Mesendoderm (in vitro differentiated cells): ENCODE results near the gene FMO5.

Experiments used
- DNase-seq: peaks from one replicate; pipeline ENCODE4 v3.0.0; 2013
- H2AK5ac ChIP-seq: 2 replicates; pipeline ENCODE4 v1.6.1; 2013; ENCODE audit warnings: low read length, inconsistent platforms
- H2BK120ac ChIP-seq: 2 replicates; pipeline ENCODE4 v1.6.1; 2013; ENCODE audit warnings: low read depth, mild to moderate bottlenecking, low read length, moderate library complexity, mixed read lengths
- H2BK15ac ChIP-seq: replicated peaks from 2 replicates; pipeline ENCODE4 v1.6.1; 2013; ENCODE audit warnings: low read depth, mild to moderate bottlenecking, moderate library complexity
- H2BK5ac ChIP-seq: 2 replicates; pipeline ENCODE4 v1.6.1; 2013; ENCODE audit warnings: low read length, inconsistent platforms
- H3K18ac ChIP-seq: 2 replicates; pipeline ENCODE4 v1.6.1; 2013; ENCODE audit warnings: mild to moderate bottlenecking, low read length, mixed read lengths
- H3K23ac ChIP-seq: one replicate; pipeline ENCODE4 v1.6.1; 2013; ENCODE audit warnings: low read length
- H3K27ac ChIP-seq: 2 replicates; pipeline ENCODE4 v1.5.1; 2013; ENCODE audit warnings: low read depth, mild to moderate bottlenecking, inconsistent platforms, low read length, moderate library complexity
- H3K27me3 ChIP-seq: 2 replicates; pipeline ENCODE4 v1.6.1; 2013; ENCODE audit warnings: low read length, control low read depth, mild to moderate bottlenecking, inconsistent platforms; ENCODE audit not compliant: insufficient read depth, poor library complexity
- H3K36me3 ChIP-seq: 2 replicates; pipeline ENCODE4 v1.6.1; 2013; ENCODE audit warnings: low read length, inconsistent platforms; ENCODE audit not compliant: control insufficient read depth, insufficient read depth
- H3K4ac ChIP-seq: one replicate; pipeline ENCODE4 v1.6.1; 2013; ENCODE audit warnings: low read depth, mild to moderate bottlenecking, low read length, moderate library complexity
- H3K4me1 ChIP-seq: 2 replicates; pipeline ENCODE4 v1.6.1; 2013; ENCODE audit warnings: low read depth, low read length, inconsistent platforms; ENCODE audit not compliant: control insufficient read depth
- H3K4me2 ChIP-seq: 2 replicates; pipeline ENCODE4 v1.6.1; 2013; ENCODE audit warnings: low read length
- H3K4me3 ChIP-seq: 2 replicates; pipeline ENCODE4 v1.5.1; 2013; ENCODE audit warnings: mild to moderate bottlenecking, low read length
- H3K56ac ChIP-seq: one replicate; pipeline ENCODE4 v1.6.1; 2013; ENCODE audit warnings: low read length
- H3K79me1 ChIP-seq: 2 replicates; pipeline ENCODE4 v1.6.1; 2013; ENCODE audit warnings: low read length, inconsistent platforms
- H3K79me2 ChIP-seq: 2 replicates; pipeline ENCODE4 v1.6.1; 2013; ENCODE audit warnings: mild to moderate bottlenecking, low read length; ENCODE audit not compliant: control insufficient read depth, insufficient read depth
- H3K9ac ChIP-seq: 2 replicates; pipeline ENCODE4 v1.6.1; 2013; ENCODE audit warnings: low read length, inconsistent platforms
- H4K5ac ChIP-seq: one replicate; pipeline ENCODE4 v1.6.1; 2013; ENCODE audit warnings: low read length
- H4K8ac ChIP-seq: one replicate; pipeline ENCODE4 v1.6.1; 2013; ENCODE audit warnings: low read depth, mild to moderate bottlenecking, control low read depth, low read length, moderate library complexity
- WGBS: extraction: QIAGEN DNeasy Blood & Tissue Kit; methylation state at CpG from one replicate; pipeline ENCODE4 v1.1.7; 2013; ENCODE audit warnings: low lambda C conversion rate, missing lambda C conversion rate; ENCODE audit not compliant: insufficient coverage; ENCODE audit errors: extremely low coverage; 5-methylcytosine and 5-hydroxymethylcytosine counted together

Gene FMO5

DNA sequence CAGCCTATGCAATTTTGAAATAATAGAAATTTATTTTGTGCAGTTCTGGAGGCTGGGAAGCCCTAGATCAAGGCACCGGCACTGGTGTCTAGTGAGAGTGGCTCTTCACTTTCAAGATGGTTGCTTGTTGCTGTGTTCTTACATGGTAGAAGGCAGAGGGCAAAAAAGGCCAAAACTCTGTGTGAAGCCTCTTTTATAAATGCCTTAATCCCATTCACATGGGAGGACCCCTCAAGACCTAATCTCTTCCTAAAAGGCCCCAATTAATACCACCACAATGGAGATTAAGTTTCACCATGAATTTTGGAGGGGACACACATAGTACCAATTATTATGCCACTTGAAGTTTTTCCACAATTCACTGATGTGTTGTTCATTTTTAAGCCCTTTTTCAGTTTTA, 73.9 kb downstream of the FMO5 start:
- Histone ChIP-seq H3K4me3 (no peak overlapping the region), H2AK5ac (no peak overlapping the region), H2BK15ac (no peak overlapping the region), H3K56ac (no peak overlapping the region), H4K8ac (no peak overlapping the region), H2BK5ac (no peak overlapping the region), H3K18ac (no peak overlapping the region), H3K9ac (no peak overlapping the region), H3K27me3 (no peaks in the 10 kb centered on the region), H3K79me2 (no peaks in the 10 kb centered on the region), H3K27ac (no peak overlapping the region), H3K23ac (no peak overlapping the region), H3K4ac (no peak overlapping the region), H4K5ac (no peak overlapping the region), H3K36me3 (no peaks in the 10 kb centered on the region), H2BK120ac (no peak overlapping the region), H3K79me1 (no peaks in the 10 kb centered on the region), H3K4me2 (no peak overlapping the region), H3K4me1 (no peaks in the 10 kb centered on the region)
- DNase-seq, result no peak
- WGBS, result no CpG with 5 or more reads among the region's 1 CpG

DNA sequence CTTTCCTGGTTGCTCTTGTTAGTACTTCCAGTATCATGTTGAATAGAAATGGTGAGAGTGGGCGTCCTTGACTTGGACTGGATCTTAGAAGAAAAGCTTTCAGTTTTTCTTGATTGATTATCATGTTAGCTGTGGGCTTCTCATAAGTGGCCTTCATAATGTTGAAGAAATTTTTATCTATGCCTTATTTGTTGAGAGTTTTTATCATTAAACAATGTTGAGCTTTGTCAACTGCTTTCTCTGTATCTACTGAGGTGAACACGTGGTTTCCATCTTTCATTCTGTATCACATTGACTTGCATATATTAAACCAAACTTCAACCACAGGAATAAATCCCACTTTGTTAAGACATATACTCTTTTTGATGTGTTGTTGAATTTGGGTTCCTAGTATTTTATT, 82.3 kb downstream of the FMO5 start:
- no peak overlapping the region for H3K9ac ChIP-seq
- no peaks in the 10 kb centered on the region for H3K4me1 ChIP-seq
- no peak overlapping the region for H2AK5ac ChIP-seq
- no peak overlapping the region for H2BK120ac ChIP-seq
- H3K4me3 ChIP-seq, result no peak overlapping the region
- no CpG with 5 or more reads among the region's 2 CpGs for WGBS
- DNase-seq, result no peak
- H2BK5ac ChIP-seq, result no peak overlapping the region
- no peaks in the 10 kb centered on the region for H3K79me1 ChIP-seq
- no peaks in the 10 kb centered on the region for H3K27me3 ChIP-seq
- H3K56ac ChIP-seq, result no peak overlapping the region
- H3K4me2 ChIP-seq, result no peak overlapping the region
- H4K5ac ChIP-seq, result no peak overlapping the region
- no peak overlapping the region for H3K23ac ChIP-seq
- H2BK15ac ChIP-seq, result no peak overlapping the region
- H3K4ac ChIP-seq, result no peak overlapping the region
- H3K18ac ChIP-seq, result no peak overlapping the region
- no peak overlapping the region for H4K8ac ChIP-seq
- no peak overlapping the region for H3K27ac ChIP-seq
- H3K79me2 ChIP-seq, result no peaks in the 10 kb centered on the region
- no peaks in the 10 kb centered on the region for H3K36me3 ChIP-seq
